Amniotic stem cell (primary cell): Measurements from ENCODE around the gene CTXND1.

Source experiments
- DNase-seq: peaks from one replicate; lab custom pipeline; 2025; lab: John Stamatoyannopoulos, UW

CTXND1 gene

GRCh38 chr15:80259942-80260510 lies 8.0 kb upstream of the CTXND1 start:
- DNase-seq: no peak

DNA sequence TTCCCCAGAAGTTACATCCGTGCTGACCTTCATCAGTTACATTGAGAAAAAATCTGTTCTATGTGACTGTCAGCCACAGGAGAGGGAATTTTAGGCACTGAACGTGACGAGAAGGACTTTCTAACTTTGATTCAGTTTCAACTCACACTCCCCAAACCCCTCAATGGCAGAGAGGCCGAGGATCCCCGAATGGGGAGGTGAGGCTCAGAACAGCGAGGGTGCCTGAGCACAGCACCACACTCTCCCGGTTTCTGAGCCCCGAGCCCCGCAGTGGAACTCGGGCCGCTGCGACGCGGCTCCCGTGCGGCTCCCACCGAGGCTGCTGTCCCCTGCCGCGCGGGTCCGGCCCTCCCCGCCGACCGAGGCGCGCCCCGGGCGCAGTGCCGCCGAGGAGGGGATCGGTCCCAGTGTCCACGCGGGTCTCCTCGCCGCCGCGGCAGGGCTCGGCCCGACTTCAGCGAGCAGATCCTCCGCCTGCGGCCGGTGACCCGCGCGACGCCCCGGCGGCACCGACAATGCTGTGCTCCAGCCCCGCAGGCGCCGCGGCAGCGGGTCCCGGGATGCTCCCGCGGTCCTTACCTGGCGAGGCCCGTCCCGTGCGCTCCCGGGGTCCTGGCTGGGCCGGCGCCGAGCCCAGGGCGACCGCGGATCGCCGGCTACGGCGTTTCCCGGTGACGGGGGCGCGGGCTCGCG lies 439 bp downstream of the CTXND1 start:
- no peak for DNase-seq

DNA sequence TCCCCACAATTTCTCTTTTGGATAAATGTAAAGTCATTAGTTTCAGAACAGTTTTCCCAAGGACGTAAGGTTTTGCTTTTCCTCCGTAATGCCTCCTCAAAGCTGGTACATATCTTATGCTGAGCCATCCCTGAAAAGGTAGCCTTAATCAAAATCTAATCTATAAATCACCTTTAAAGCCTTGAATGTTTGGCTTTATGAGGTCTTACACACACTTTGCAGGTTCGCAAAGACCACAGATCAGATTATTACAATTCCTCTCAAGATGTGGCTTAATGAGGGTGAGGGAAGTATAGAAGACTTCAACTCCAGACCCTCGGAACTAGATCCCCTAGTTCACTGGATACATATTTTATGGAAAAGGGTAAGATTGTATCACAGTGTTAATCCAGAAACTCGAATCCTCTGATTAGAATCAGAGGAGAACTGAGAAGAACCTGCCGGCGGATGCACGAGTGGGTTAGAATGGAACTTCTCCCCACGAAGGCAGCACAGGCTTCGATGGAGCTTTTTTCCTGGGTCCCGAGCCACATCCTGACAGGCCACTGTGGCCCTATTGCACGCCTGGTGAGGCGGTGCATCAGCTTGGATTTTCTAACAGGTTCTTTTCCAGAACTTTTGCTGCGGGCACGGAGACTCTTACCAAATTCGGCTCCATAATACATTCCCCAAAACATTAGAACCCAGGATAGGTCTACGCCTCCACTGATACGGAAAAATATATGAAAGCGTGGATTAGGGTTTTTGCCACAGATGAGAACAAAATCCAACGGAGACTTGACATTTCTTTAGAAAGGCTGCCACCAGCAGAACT lies 1.2 kb downstream of the CTXND1 start:
- DNase-seq: no peak

- DNase-seq: no peak
Measured at GRCh38 chr15:80249973-80250372, 2.0 kb downstream of the CTXND1 start.

DNA sequence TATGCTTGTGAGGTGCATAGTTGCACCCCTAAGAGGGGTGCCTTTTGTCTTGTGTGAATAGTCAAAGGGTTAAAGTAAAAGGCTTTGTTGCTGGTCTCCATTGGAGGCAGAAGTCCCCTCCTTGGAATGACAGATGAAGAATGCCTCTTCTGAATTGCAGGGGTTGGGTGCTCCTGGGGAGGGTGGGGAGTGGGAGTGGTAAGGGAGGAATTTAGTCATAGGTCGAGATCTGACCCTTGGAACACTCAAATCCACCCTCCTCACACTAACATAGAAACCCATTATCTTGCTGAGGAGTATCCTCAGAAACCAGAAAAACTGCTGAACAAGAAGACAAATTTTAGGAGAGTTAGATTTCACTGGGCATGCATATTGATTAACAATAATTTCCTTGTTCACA lies 4.7 kb downstream of the CTXND1 start:
- no peak for DNase-seq

DNA sequence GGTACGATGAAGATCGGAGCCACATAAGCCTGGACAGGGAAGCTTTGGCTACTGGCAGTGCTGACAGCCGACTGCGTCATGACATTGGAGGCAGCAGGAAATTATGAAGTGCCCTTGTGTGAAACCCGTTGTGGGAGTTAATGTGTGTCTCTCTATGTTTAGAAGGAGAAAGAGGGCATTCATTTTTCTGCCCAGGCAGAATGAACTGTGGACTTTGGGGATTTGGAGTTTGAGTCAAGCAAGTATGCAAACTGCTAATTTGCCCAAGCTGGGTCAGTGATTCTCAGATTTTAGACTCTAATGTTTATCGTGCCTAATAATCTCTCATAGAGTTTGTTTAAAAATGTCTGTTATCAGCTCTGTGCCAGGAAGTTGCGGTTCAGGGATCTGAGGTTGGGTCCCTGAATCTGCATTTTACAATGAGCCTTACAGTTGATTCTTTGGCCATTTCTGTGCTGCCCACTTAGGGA lies 5.6 kb downstream of the CTXND1 start:
- DNase-seq: no peak

DNA sequence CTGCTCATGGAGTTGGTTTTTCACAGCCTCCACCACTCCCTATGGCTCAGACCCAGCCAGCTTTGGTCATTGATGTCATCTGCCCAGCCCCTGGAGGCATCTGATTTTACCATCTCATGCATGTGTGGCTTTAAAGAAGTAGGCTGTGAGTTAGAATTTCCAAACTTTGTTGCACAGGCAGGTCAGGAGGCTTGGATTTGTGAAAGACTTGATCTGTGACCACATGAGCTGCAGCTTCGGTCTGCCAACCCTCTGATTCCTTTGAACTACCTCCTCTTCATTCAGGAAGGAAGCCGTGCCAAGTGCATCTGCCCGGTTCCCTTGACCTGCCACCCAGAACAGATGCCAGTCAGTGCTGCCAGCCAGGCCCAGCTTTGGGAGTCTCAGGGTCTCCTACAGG lies 9.2 kb downstream of the CTXND1 start:
- no peak for DNase-seq

- DNase-seq: no peak
Measured at GRCh38 chr15:80242132-80242769, 9.8 kb downstream of the CTXND1 start.

- no peak for DNase-seq
Measured at GRCh38 chr15:80241508-80241907, 10.5 kb downstream of the CTXND1 start.

- no peak for DNase-seq
Measured at GRCh38 chr15:80240276-80240675, 11.7 kb downstream of the CTXND1 start.

GRCh38 chr15:80234883-80235282 lies 17.1 kb downstream of the CTXND1 start:
- DNase-seq: no peak

DNA sequence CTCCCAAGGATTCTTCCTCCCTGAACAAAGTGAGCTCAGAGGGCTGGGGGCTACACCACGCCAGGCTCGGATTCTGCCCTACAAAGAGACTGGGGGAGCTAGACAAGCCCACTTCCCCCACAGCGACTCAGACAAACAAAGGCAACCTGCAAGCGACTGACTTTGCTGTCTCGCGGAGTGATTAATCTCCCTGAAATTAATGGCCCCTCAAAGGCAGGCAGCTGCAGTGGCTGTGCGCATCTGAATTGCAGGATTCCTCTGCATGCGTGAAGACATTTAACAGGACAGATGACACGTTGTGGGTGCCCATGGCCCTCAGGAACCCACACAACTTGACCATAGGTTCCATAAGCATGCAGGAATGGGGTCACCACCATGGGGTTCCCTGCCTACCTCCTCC lies 18.4 kb downstream of the CTXND1 start:
- DNase-seq: no peak

- DNase-seq: no peak
Measured at GRCh38 chr15:80231371-80231770, 20.6 kb downstream of the CTXND1 start.

- DNase-seq: no peak
Measured at GRCh38 chr15:80228959-80229610, 22.9 kb downstream of the CTXND1 start.

- DNase-seq: no peak
Measured at GRCh38 chr15:80219955-80220354, 32.1 kb downstream of the CTXND1 start.

- DNase-seq: no peak
Measured at GRCh38 chr15:80217327-80217900, 34.6 kb downstream of the CTXND1 start.

DNA sequence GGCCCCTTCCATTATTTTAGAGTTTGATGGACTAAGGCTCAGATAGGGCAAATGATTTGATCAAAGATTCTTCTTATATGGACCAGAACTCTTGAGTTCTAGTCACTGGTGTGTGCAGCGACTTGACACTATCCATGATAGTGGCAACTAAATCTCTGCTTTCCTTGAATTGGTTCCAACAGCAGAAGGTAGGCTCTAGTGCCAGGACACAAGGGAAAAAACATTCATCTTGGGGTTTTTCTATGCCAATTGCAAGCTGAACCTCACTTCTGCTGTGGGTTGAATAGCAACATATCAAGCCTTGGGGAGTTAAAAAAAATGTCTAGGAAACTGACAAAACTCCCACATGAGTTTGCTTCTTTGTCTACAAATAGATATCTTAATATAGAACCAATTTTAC lies 35.1 kb downstream of the CTXND1 start:
- no peak for DNase-seq

DNA sequence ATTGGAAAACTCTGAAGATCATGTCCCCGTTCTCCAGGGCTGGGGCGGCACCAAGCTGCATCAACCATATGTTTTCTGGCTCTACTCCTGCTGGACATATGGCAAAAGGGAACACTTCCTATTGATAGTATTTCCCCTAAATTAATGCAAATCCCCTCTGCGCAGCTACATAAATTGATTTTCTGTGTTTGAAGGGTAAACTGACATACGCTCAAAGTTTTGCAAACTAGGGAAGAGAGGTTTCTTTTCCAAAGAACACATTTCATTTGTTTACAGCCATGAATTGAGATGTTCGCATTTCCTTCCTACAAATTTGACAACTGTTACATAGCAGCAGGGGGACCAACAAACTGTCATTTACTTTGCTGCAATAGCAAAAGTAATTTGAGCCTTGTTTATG lies 35.9 kb downstream of the CTXND1 start:
- no peak for DNase-seq

GRCh38 chr15:80214910-80215309 lies 37.1 kb downstream of the CTXND1 start:
- DNase-seq: no peak

GRCh38 chr15:80211976-80212375 lies 40.0 kb downstream of the CTXND1 start:
- DNase-seq: no peak
